ENCODE measurements around the gene RIN3.

DNA sequence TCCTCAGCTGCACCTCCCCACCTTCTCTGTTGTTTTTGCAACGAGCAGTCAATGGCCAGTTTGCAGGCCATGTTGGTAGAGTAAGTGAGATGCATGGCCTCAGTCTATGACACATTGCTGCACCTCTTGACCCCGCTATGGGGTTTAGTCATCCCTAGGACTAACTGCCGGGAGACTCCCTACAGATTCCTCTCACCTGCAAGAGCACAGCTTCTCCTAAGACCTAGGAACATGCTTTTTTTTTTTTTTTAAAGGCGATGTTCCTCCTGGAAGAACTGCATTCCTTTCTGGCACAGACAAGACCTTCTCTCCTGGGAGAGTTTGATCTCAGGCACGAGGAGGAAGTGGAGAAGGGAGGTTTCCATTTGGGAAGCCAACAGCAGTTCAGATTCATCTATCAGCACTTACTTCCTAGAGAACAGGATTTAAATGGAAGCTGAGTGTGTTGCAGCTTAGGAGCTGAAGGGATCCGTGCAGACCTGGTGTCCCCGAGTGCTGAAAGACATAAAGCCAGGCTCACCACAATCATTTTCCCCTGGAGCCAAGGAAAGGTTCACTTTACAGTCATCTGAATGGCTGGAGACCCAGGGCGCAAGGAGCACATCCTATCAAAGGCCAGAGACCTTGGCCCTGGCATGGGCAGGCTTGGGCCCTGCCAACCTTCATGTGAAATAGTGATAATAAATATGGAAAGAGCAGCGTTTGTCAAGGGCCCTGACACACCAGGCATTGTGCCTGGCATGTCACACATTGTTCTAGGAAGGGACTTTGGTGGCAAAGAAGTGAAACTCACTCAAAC lies 130.8 kb downstream of the RIN3 start:
- TF ChIP-seq, protein P1, sequence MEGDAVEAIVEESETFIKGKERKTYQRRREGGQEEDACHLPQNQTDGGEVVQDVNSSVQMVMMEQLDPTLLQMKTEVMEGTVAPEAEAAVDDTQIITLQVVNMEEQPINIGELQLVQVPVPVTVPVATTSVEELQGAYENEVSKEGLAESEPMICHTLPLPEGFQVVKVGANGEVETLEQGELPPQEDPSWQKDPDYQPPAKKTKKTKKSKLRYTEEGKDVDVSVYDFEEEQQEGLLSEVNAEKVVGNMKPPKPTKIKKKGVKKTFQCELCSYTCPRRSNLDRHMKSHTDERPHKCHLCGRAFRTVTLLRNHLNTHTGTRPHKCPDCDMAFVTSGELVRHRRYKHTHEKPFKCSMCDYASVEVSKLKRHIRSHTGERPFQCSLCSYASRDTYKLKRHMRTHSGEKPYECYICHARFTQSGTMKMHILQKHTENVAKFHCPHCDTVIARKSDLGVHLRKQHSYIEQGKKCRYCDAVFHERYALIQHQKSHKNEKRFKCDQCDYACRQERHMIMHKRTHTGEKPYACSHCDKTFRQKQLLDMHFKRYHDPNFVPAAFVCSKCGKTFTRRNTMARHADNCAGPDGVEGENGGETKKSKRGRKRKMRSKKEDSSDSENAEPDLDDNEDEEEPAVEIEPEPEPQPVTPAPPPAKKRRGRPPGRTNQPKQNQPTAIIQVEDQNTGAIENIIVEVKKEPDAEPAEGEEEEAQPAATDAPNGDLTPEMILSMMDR (IDR thresholded peaks at IDR 0.05): no peak
- TF ChIP-seq TCF7L2 (IDR thresholded peaks at IDR 0.05; ENCODE audit: low read depth, low read length) (no peak), SIN3A (IDR thresholded peaks at IDR 0.05; ENCODE audit: borderline replicate concordance, insufficient read depth, low read depth, low read length) (no peak), POLR2AphosphoS5 (IDR thresholded peaks at IDR 0.05; ENCODE audit: low read depth, low read length) (no peak)

Measured in Panc1 (cell line).